ENCODE results near the gene NEK1. TPM values are rescaled to one million over a fixed set of nuclear protein-coding genes. Genes with fewer than 3 reads are reported as not detected.
"Not testable (repeated sequence)": the region's sequence is repeated elsewhere in the genome, so short reads cannot be mapped to it uniquely, and the experiment has no call there.

The NEK1 gene
- total RNA-seq, 1 experiment from 2014 or later, result 5.9 TPM

DNA sequence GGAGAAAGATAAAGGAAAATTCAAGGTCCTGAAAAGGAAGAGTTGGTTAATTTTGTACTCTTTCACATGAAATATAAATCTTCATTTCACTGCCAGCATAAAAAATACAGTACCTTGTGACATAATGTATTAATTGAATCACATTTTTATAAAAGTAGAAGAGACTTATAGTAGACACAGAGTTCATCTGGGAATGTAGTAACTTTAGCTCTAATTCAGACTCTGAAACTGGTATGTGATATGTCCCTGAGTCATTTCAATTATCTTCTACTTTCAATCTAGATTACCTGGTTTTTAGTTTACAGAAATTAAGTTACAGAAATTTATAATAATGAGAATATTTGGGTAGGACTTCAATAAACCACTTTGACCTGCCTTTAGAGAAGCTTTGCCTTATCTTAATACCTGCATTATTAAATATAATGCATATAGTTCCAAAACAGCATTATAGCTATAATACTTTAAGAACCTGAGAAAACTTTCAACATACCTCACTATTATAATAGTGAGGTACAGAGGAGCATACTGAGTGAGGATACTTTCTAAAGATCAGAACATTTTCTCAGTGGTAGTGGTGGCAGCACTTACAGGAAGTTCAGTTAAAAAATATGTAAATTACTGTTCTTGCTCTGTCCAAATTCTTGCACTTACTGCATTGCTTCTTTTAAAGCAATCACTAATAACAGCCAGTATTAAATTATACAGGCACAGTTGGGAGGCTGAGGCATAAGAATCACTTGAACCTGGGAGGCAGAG lies 11.2 kb downstream of the NEK1 start:
- no peak for DNase-seq (ENCODE audit: low read depth)

DNA sequence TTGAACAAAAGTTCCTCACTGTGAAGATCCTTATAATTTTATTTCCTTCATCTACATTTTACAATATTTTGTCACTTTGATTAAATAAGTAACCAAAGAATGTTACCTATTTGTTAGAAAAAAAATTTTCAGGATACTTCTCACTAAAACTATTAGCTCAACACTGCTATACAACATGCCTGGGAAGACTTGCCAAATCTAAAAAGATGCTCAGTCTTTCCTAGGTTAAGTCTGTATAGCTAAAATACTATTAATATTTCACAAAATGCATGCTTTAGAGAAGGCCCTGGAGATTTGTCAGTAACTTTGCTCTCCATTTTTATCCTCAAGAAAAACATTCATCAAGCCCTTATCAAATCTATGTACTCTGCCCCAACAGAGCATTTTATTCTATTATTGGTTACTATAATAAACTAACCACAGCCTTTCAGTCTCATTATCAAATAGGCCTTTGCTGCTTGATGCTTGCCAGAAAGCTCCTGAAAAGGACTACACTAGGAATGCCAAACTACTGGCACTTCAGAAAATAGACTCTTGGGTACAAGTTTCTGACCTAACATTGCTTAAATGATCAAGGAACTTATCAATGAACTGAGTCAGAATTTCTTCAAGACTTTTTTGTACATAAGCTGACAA lies 17.7 kb downstream of the NEK1 start:
- DNase-seq (ENCODE audit: low read depth), result no peak

DNA sequence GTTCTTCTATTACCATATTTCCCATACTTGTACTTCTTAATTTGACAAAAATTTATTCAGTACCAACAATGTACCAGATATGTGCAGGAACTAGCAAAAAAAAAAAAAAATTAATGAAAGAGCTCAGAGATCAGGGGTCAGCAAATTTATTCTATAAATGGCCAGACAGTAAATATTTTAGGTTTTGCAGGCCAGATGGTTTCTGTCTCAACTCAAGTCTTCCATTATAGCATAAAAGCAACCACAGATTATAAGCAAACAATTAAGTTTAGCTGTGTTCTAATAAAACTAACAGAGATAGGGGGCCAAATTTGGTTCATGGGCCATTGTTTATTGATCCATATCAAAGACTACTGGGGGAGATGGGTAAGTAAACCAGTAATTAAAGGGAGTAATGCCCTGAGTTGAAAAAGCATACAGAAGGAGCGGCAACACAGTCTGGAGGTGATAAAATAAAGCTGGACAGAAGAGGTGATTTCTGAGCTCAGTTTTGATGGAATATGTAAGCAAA lies 19.3 kb downstream of the NEK1 start:
- no peak for DNase-seq (ENCODE audit: low read depth)

DNA sequence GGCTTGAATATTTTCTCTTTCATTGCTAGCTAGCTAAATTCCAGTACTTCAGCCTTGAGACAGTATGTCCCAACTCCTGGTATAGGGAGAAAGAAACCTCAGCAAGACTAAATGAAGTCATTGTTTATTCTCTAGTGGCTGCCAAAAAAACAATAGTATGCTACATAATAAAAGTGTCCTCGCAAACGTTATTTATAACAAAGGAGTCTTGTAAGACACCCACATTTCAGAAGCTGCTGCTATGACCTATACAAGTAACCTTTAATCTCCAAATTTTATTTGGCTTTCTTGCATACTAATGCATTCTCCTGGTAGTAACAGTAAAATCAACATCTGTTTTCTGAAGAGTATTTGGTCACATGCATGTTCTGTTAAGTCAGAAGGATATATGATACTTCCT lies 28.8 kb downstream of the NEK1 start:
- DNase-seq (ENCODE audit: low read depth), result no peak

DNA sequence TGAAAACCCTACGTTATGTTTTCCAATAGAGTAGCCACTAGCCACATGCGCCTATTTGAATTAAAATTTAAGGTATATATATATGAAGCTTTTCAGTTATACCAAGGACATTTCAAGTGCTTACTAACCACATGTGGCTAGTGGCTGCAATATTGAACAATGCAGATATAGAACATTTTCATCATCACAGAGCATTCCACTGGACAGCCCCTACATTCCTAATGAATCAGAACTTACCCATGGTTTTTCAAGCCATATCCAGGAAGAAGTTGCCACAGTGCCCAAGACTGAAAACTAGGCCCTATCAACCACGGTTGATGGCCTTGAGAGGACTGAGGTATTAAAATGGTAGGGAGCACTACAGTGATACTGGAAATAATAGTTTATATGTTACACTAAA lies 29.7 kb downstream of the NEK1 start:
- DNase-seq (ENCODE audit: low read depth), result no peak

DNA sequence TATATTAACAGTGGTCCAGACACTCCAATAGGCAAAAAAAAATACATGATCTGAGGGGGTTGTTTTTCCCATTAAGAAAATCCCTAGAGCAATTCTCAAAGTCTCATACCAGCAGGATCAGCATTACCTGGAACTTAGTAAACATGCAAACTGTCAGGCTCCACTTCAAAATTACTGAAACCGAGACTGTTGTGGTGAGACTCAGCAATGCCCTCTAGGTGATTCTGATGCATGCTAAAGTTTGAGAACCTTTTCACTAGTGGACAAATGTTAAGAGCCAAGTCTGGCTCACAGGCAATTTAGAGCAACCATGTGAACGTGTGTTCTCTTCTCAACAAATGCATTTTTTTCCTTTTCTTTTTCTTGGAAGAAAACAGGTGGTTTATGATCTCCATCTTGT lies 30.2 kb downstream of the NEK1 start:
- DNase-seq (ENCODE audit: low read depth), result no peak

DNA sequence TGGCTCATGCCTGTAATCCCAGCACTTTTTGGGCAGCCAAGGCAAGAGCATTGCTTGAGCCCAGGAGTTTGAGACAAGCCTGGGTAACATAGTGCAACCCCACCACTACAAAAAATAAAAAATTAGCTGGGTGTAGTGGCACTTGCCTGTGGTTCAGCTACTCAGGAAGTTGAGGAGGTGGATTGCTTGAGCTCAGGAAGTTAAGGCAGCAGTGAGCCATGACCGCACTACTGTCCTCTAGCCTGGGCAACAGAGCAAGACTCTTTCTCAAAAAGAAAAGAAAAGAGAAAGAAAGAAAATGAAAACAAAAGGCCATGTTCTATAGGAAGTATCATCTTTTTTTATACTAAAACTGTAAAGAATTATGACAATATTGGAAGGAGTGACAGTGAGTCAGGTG lies 38.5 kb downstream of the NEK1 start:
- no peak for DNase-seq (ENCODE audit: low read depth)

DNA sequence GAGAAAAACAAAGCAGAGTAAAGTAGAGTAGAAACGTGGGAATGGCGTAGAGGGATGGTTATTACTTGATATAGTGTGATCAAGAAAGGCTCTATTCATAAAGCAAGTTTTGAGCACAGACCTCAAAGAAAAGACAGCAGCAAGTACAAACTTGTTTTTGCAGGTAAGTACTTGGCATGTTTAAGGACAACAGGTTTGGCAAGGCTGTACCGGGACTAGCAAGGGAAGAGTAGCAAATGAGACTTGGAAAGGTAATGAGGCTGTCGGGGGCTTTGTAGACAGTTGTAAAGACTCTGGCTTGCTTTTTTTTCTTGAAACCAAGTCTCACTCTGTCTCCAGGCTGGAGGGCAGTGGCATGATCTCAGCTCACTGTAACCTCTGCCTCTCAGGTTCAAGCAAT lies 40.9 kb downstream of the NEK1 start:
- no peak for DNase-seq (ENCODE audit: low read depth)

DNA sequence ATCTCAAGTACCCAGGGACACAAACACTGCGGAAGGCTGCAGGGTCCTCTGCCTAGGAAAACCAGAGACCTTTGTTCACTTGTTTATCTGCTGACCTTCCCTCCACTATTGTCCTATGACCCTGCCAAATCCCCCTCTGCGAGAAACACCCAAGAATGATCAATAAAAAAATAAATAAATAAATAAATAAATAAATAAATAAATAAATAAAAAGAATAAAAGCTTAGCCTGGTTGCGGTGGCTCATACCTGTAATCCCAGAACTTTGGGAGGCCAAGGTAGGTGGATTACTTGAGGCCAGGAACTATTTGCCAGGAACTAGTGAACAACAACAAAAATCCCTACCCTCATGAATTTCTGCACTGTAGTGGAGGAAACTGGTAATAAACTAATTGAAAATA lies 41.4 kb downstream of the NEK1 start:
- DNase-seq (ENCODE audit: low read depth), result not testable (repeated sequence)

DNA sequence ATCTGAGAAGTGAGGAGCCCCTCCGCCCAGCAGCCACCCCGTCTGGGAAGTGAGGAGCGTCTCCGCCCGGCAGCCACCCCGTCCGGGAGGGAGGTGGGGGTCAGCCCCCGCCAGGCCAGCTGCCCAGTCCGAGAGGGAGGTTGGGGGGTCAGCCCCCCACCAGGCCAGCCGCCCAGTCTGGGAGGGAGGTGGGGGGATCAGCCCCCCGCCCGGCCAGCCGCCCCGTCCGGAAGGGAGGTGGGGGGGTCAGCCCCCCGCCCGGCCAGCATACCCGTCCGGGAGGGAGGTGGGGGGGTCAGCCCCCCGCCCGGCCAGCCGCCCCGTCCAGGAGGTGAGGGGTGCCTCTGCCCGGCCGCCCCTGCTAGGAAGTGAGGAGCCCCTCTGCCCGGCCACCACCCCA lies 42.1 kb downstream of the NEK1 start:
- not testable (repeated sequence) for DNase-seq (ENCODE audit: low read depth)

DNA sequence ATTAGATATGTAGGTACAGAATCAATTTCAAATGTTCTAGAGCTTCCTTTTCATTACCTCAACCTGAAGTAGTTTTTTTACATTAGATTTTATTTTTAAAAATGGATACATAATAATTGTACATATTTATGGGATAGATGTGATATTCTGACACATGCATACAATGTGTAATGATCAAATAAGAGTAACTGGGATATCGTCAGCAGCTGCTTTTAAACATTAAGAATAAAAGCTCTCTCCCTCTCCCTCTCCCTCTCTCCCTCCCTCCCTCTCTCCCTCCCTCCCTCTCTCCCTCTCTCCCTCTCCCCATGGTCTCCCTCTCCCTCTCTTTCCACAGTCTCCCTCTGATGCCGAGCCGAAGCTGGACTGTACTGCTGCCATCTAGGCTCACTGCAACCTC lies 43.2 kb downstream of the NEK1 start:
- DNase-seq (ENCODE audit: low read depth), result not testable (repeated sequence)

DNA sequence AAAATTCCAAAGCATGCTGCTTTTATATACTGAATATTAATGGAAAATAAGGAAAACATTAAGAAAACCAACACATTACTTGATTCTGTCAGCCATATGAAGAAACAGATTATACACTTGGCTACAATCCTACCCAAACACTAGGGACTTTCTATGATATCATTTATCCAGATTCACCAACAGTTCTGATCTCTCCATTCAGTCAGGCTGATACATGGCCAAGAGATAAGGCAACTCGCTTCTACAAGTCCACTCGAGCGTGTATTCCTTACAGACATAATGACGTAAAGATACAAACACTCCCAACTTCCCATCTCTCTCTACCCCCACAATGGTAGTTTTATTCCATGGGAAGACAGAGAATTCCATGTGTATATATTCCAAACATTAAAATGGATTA lies 44.5 kb downstream of the NEK1 start:
- DNase-seq (ENCODE audit: low read depth), result no peak

DNA sequence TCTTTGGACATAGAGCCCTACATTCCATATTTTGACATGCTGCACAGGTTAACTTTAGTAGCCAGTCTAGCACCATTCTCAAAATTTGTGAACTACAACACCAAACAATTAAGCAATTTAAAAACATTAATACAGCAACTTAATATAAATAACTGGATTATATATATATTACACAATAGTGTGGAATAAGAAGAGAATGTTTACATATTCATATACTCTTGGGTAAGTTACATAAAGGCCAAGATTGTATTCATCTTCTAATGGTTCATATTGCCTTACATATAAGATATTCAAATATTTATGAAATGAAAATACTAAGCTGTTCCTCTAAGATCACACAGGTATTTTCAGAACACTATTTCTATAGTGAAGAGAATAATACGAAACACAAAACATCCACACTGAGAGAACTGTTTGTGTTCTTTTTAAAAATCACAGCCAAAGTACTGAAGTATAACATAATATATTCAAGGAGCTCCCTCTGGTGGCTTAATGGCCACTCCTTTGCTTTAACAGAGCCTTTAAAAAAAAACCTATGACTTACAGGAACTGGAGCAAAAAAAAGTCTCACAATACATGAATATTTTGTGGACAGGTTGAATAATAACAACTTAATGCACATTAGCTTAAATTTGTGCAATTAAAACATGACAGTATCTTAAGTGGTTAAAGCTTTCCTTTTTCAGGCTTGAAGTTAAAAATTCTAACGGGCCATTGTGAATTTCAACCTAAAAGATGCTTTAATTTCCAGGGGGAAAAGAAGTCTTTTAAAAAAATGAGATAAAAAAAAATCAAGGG lies 46.2 kb downstream of the NEK1 start:
- peak; percentile 48 for DNase-seq (ENCODE audit: low read depth)

DNA sequence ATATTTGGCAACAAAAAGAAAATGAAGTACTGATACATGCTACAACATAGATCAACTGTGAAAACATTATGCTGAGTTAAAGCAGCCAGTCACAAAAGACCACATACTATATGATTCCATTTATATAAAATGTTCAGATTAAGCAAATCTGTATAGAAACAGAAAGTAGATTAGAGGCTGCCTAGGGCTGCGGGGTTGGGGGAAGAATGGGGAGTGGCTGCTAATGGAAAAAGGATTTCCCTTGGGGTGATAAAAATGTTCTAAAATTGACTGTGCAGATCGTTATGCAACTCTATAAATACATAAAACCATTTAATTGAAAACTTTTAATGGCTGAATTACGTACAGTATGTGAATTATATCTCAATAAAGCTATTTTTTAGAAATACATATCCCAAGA lies 46.8 kb downstream of the NEK1 start:
- no peak for DNase-seq (ENCODE audit: low read depth)

DNA sequence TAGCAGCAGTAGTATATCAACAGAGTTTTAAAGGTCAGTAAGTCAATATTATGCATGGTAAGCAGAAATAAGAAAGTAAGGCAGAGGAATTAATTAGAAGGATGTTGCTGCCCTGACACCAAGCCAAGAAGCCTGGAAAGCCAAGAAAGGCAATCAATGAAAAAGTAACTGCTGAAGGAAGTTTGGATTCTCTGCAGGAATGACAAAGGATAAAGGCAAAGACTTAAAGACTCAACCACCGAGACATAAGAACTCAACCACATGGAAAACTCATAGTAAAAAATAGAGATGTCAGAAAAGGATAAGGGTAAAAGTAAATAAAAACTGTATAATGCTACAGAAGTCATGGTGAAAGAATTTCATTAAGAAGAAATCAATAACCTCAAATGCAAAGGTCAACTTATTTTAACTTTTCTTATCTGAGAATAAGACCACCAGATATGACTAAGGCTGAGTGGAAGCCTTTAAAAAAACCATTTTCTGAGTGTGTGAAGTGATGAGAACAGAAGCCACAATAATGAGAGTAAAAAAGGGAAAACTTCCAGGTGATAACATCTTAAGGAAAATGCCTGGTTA lies 55.2 kb downstream of the NEK1 start:
- DNase-seq (ENCODE audit: low read depth), result peak; percentile 30

DNA sequence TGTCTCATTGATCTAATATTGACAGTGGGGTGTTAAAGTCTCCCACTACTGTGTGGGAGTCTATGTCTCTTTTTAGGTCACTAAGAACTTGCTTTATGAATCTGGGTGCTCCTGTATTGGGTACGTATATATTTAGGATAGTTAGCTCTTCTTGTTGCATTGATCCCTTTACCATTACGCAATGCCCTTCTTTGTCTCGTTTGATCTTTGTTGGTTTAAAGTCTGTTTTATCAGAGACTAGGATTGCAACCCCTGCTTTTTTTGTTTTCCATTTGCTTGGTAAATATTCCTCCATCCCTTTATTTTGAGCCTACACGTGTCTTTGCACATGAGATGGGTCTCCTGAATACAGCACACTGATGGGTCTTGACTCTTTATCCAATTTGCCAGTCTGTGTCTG lies 65.8 kb downstream of the NEK1 start:
- DNase-seq (ENCODE audit: low read depth), result not testable (repeated sequence)

DNA sequence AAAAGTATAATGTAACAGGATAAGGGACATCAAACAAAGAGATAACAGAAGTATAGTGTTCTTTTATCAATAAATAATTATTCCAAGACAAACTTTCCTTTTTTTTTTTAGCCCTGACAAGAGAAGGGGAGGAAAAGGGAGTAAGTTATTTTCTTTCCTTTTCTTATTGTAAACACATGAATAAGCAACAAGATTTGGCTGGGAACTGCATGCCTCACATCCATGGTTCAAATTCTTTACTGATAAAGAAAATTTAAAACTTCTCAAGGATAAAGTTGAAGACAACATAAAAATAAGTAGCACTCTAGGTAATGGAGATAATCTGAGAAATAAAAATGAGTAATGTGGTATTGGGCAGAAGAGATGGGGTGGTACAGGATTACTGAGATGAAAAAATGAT lies 71.6 kb downstream of the NEK1 start:
- no peak for DNase-seq (ENCODE audit: low read depth)

DNA sequence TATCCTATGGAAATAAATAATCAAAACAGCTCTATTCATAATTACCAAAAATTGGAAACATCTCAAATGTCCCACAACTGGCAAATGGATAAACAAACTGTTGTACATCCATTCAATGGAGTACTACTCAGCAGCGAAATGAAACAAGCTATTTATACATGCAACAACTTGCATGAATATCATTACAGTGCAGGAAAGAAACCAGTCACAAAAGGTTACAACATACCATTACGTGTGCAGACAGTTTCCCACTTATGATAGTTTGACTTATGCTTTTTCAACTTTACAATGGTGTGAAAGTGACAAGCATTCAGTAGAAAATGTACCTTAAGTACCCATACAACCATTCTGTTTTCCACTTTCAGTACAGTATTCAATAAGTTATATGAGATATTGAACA lies 82.3 kb downstream of the NEK1 start:
- DNase-seq (ENCODE audit: low read depth), result no peak

DNA sequence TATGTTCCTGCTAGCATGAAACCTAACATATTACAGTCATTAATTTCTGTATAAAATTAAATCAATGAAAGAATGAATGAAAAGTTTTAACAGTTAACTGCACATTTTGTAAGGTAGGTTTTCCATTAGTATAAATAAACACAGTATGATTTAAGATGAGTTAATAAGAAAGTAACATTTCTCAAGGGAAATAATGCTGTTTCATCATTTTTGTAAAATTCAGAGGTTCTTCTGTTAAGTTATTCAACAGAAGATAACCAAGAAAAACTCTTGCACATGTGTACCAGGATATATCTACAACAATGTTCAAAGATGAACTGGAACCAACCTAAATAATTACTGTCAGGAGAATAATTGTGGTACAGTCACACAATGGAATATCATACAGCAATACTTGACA lies 88.6 kb downstream of the NEK1 start:
- DNase-seq (ENCODE audit: low read depth), result no peak

DNA sequence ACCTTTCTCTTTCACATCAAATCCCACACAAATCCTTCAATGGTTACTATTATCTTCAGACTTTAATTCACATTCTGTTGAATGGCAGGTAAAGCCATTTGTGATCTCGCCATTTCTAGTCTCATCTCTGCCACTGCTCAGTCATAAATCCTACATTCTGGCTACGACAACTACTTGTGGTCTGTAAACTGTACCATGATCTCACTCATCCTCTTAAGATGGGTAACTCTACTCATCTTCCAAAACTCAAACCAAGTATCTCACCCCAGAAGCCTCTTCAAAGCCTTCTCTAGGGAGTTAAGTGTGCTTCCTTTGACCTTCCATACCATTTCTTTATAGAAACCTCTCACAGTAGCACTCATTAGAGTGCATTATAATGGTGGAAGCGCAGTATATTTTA lies 101.8 kb downstream of the NEK1 start:
- DNase-seq (ENCODE audit: low read depth), result no peak

DNA sequence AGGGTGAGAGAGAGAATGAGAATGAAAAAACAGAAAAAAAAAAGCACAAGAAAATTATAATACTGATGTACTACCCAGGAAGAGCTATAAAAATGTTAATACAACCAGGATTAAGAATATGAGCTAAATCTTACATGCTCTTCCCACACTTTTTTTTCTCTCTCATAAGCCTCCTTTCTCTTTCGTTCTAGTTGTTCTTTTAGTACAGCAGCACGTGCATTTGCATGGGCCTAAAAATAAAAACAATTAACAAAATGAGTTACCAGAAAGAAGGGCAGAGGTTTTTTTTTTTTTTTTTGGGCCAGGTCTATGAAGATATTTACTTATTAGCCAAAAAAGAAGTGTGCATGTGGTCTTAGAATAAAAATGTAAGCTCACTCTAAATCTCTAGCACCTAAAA lies 105.5 kb downstream of the NEK1 start:
- no peak for DNase-seq (ENCODE audit: low read depth)

DNA sequence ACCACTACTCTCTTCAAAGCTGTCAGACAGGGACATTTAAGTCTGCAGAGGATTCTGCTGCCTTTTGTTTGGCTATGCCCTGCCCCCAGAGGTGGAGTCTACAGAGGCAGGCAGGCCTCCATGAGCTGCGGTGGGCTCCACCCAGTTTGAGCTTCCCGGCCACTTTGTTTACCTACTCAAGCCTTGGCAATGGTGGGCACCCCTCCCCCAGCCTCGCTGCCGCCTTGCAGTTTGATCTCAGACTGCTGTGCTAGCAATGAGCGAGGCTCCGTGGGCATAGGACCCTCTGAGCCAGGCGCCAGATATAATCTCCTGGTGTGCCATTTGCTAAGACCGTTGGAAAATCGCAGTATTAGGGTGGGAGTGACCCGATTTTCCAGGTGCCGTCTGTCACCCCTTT lies 112.5 kb downstream of the NEK1 start:
- not testable (repeated sequence) for DNase-seq (ENCODE audit: low read depth)

Measured in RPMI7951 (cell line).